Measurements from ENCODE around the gene CYSTM1.

Gene CYSTM1

GRCh38 chr5:140238756-140239155 is 63.8 kb downstream of the CYSTM1 start:
- DNase-seq (ENCODE audit: low read depth): no peak

GRCh38 chr5:140239461-140239860 is 64.5 kb downstream of the CYSTM1 start:
- no peak for DNase-seq (ENCODE audit: low read depth)

GRCh38 chr5:140239939-140240700 is 65.1 kb downstream of the CYSTM1 start:
- DNase-seq (ENCODE audit: low read depth): peak; percentile 20

- no peak for DNase-seq (ENCODE audit: low read depth)
Measured at GRCh38 chr5:140240987-140241706, 66.2 kb downstream of the CYSTM1 start.

GRCh38 chr5:140242099-140242498 is 67.1 kb downstream of the CYSTM1 start:
- no peak for DNase-seq (ENCODE audit: low read depth)

GRCh38 chr5:140242890-140243585 is 68.0 kb downstream of the CYSTM1 start:
- DNase-seq (ENCODE audit: low read depth): no peak

GRCh38 chr5:140243706-140244250 is 68.8 kb downstream of the CYSTM1 start:
- no peak for DNase-seq (ENCODE audit: low read depth)

GRCh38 chr5:140244525-140245025 is 69.6 kb downstream of the CYSTM1 start:
- DNase-seq (ENCODE audit: low read depth): peak; percentile 51

GRCh38 chr5:140245341-140245740 is 70.4 kb downstream of the CYSTM1 start:
- DNase-seq (ENCODE audit: low read depth): no peak

GRCh38 chr5:140245926-140246325 is 70.9 kb downstream of the CYSTM1 start:
- no peak for DNase-seq (ENCODE audit: low read depth)

- DNase-seq (ENCODE audit: low read depth): no peak
Measured at GRCh38 chr5:140246378-140247122, 71.6 kb downstream of the CYSTM1 start.

GRCh38 chr5:140248414-140248813 is 73.4 kb downstream of the CYSTM1 start:
- DNase-seq (ENCODE audit: low read depth): no peak

GRCh38 chr5:140249536-140249935 is 74.5 kb downstream of the CYSTM1 start:
- no peak for DNase-seq (ENCODE audit: low read depth)

- DNase-seq (ENCODE audit: low read depth): no peak
Measured at GRCh38 chr5:140250386-140250785, 75.4 kb downstream of the CYSTM1 start.

- no peak for DNase-seq (ENCODE audit: low read depth)
Measured at GRCh38 chr5:140251527-140251973, 76.6 kb downstream of the CYSTM1 start.

- no peak for DNase-seq (ENCODE audit: low read depth)
Measured at GRCh38 chr5:140252470-140253126, 77.6 kb downstream of the CYSTM1 start.

GRCh38 chr5:140253985-140254384 is 79.0 kb downstream of the CYSTM1 start:
- DNase-seq (ENCODE audit: low read depth): no peak

- DNase-seq (ENCODE audit: low read depth): no peak
Measured at GRCh38 chr5:140255460-140256157, 80.6 kb downstream of the CYSTM1 start.

GRCh38 chr5:140256726-140257125 is 81.7 kb downstream of the CYSTM1 start:
- DNase-seq (ENCODE audit: low read depth): no peak

- no peak for DNase-seq (ENCODE audit: low read depth)
Measured at GRCh38 chr5:140258016-140258415, 83.0 kb downstream of the CYSTM1 start.
